CD4-positive, alpha-beta T cell treated with Interleukin-6 for 4 hours (primary cell): Measurements from ENCODE around the gene KMO.
A peak's percentile ranks its signal among the peaks of the same experiment; 100 is the strongest.

ENCODE experiments used
- DNase-seq: peaks from one replicate; pipeline ENCODE4 v3.0.0-alpha.2; 2020; ENCODE audit warnings: mixed read lengths

KMO gene

DNA sequence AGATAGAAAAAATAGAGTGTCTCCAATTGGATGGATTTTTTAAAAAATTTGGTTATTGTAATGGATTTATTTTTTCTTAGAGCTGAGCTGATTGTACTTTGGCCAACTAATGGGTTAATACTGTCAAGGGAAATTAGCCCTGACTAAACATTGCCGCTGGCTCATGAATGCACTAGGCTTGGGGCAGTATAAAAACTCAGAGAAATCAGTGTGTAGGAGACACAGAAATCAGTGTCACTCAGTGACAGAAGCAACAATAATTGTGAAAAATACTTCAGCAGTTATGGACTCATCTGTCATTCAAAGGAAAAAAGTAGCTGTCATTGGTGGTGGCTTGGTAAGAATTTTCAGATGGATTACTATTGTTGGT, at the start of gene KMO:
TSS of gene KMO (plus strand) at position 217 of the 370 bp plus-strand sequence. CDS start at position 284, 67 bp downstream.
- no peak for DNase-seq

DNA sequence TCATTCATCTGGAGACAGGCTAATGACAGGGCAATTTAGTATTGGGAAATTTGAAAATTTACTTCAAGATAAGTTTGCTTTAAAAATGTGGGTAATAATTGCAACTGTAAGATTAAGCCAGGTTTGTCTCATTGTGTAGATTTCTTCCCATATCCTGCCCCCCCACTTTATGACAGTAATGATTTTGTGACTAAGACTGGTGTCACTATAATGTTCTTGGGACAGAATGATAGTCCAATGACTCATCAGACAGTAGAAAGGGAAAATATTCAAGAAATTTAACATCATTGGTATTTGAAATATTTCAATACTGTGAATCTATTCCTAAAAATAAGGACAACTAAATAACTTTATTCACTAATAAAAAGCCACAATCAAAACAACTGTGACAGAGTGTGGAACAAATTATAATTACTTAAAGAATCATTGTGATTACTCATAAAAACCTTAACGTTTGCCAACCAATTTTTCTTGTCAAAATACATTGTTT, 49.4 kb upstream of the KMO start:
- DNase-seq, result no peak

DNA sequence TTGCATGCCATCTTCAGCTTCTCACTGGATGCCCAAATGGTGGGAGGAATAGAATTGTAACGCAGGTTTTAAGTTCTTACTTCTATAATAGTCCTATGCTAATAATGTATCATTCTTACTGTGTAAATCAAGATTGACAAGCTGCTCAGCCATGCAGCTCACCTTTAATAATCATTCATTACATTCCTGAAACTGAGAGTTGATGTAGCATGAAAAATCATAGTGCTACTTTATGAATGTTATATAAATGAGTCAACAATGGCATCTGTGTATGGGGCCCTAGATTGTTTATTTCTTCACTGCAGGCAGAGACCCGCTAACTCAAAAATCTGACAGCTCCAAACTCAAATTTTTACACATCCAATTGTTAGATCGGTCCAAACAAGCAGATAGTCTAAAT, 47.0 kb upstream of the KMO start:
- DNase-seq, result no peak

GRCh38 chr1:241485554-241485992, 46.6 kb upstream of the KMO start:
- no peak for DNase-seq

GRCh38 chr1:241488739-241489138, 43.4 kb upstream of the KMO start:
- DNase-seq, result no peak

GRCh38 chr1:241495741-241496140, 36.4 kb upstream of the KMO start:
- DNase-seq, result no peak

GRCh38 chr1:241499910-241500309, 32.3 kb upstream of the KMO start:
- DNase-seq, result no peak

- no peak for DNase-seq
These were observed 28.7 kb upstream of the KMO start for GRCh38 chr1:241503444-241503843.

GRCh38 chr1:241507189-241507863, 24.9 kb upstream of the KMO start:
- DNase-seq, result no peak

- no peak for DNase-seq
These were observed 18.8 kb upstream of the KMO start for GRCh38 chr1:241513378-241513777.

DNA sequence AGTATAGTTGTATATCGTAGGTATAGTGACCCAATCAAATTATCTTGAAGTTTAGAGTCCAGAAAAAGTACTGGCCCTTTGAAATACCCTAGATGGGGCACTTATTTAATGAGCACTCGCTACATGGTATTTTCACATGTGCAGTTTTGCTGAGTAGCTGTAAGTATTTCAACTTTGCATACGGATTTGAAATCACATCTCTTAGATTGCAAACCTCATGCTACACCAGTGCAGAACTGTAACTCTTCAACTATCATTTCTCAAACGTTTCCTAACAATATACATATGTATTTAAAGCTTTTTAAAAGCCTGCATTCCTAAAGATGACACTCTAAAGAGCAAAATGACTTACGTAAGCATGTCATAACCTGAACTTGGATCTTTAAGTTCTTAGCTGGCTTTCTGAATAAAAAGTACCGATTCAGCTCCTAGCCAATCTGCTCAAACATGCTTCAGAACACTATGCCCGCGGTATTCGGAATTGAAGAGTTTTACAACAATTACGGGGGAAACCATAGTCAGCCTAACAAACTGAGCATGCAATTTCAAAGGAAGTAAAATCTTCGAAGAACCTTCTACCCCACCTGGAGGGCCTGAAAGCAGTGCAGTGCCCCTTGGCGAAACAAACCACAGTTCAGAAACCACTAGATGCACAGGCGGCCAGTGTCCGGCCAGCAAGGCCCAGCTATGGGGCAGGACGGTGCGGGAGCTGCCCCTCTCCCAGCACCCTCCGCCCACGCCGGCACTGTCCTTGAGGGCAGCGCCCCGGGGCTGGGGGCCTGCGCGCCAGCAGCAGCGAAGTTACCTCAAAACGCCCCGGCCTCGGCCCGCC, 13.5 kb upstream of the KMO start:
- no peak for DNase-seq

- DNase-seq, result peak; percentile 95
These were observed 12.7 kb upstream of the KMO start, which contains the start of gene FH for GRCh38 chr1:241519308-241520079. TSS of gene FH (minus strand) at chr1:241519755. CDS start at chr1:241519722, 33 bp downstream.

GRCh38 chr1:241520080-241520465, 12.1 kb upstream of the KMO start:
- DNase-seq, result no peak

DNA sequence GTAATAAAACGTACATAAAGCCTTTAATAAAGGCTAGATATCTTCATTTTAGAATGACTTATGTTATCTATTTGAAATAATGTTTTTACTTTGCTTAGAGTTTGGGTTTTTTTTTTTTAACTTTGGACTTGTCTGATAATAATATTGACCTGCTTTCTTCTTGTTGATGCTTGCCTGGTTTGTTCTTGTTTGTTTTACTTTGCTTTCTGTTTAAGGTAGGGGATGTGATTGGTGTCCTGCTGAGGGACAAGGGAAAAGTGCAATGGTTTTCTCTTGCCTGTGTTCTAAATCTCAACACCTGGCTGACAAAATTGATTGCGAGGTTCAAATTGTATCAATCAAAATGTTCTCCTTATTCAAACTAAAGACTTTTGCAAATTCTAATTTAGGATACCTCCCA, 10.5 kb upstream of the KMO start:
- DNase-seq, result no peak

DNA sequence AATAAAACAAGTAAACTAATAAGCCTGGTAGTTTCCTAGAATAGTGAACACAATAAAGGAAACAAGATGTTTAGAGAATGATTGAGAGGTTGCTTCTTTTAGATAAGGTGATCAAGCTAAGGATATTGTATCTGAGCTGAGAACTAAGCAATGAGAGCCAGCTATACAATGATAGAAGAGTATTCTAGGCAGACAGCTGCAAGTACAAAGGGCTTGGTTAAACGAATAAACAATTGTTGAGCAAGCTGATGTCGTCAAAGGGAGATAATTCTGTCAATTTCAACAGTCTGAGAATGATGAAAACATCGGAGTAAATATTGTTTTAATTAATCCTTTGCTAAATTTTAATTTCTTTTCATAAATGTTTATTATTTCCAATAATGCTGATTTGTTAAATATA, 7.2 kb upstream of the KMO start:
- DNase-seq, result no peak

DNA sequence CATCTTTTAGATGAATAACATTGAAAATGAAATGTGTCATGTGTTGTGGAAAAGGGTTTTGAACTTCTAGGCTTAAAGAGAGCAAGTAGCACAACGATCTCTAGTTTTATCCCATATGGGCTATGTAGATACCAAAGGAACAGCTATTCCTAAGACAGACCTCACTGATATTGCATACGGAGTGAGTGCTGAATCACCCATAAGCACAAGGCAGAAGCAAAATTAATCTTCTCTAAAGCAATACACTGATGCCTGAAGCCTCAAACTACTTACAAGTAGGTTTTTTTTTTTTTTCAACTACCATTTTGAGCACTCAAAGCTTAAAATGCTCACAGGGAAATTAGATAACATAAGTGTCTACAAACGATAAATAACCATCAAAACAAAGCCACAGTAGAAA, 5.0 kb upstream of the KMO start:
- no peak for DNase-seq

- DNase-seq, result no peak
These were observed 700 bp upstream of the KMO start for GRCh38 chr1:241531195-241532161.

DNA sequence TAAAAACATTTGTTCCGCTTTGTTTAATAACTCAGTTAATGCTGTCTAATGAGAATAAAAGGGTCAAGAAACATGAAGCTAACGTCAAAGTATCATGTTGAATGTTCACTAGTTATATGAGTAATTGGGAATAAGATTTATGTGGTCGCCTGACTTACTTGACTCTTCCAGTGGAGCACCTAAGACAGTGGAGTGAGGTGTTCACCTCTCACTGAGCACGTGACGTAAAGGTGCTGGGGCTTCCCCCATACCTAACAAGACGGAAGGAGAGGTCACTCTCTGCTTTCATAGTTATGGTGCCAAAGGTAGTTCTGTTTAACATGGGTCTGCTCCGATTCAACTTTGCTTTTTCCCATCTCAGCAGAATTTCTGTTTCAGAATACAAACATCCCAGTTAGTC, 686 bp downstream of the KMO start:
- DNase-seq, result no peak

- DNase-seq, result no peak
These were observed 1.3 kb downstream of the KMO start for GRCh38 chr1:241533326-241534115.

- no peak for DNase-seq
These were observed 4.1 kb downstream of the KMO start for GRCh38 chr1:241536304-241536703.

GRCh38 chr1:241536969-241537368, 4.8 kb downstream of the KMO start:
- no peak for DNase-seq
